ENCODE results near the gene CSNK2B.

Gene CSNK2B

DNA sequence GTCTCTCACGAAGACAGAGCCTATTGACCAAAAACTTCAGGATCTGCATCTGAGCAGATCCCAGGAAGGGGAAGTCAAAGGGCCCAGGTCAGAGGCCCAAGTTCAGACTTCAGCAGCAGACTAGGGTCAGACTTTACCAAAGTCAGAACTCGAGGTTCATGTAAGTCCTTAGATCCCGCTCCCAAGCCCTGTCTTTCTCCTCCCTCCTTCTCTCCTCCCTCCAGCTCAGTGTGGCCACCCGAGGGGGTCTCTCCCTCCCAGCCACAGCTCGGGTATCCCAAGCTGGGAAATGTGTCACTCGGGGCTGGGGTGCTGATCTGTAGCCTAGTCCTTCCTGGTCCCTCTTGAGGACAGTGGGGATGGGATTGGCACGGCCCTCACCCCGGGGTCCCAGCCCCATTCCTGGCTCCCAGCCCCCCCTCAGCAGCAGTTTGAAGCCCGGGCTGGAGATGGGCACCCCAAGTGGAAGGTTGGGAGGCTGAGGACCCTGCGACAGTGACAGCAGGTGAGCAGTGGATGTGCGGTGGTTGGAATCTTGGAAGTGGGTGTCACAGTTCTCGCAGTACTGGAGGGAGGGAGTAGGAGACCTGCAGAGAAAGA is 3.7 kb upstream of the CSNK2B start:
- no peak for DNase-seq

- no peak for DNase-seq
Observed at GRCh38 chr6:31663126-31663960, 2.5 kb upstream of the CSNK2B start.

DNA sequence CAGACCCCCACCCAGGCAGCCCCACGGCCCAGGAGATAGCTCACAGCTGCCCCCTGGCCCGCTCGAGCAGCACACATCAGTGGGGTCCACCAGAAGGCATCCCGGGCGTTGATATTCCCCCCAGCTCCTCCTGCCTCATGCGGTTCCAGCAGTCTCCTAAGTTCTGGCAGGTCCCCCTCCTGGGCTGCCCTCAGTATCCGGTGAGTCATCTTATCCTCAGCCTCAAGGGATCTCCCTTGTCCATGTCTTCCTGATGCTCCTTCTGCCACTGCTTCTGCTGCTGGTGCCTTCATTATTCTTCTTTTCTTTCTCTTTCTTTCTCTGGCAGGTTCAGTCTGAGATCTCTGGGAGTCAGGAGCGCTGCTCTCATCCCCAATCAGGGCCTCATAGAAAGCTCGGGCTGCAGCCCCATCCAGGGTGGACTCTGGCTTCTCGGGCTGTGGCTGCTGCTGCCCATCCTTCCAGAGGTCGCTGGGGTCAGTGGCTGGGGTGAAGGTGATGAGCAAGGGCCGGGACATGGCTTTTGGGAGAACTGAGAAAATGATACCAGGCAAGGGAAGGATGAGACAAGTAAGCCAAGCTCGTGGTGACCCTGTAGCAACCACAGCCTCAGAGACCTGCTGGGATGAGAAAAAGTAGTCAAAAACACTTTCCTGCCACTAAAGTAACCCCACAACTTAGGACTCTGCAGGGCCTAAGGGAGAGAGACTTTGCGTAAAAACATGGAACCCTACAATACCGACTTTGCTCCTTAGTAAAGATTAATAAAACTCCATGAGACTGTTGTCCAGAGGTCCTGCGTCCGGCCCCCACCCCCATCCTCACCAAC is 1.7 kb upstream of the CSNK2B start:
- DNase-seq = no peak

GRCh38 chr6:31664790-31665500 is 935 bp upstream of the CSNK2B start, which contains the start of gene GPANK1:
GPANK1 (minus strand) TSS chr6:31664997; CDS start chr6:31664478, 519 bp downstream.
- DNase-seq = peak; percentile 90

- no peak for DNase-seq
Observed at GRCh38 chr6:31666337-31666965, 571 bp downstream of the CSNK2B start.

DNA sequence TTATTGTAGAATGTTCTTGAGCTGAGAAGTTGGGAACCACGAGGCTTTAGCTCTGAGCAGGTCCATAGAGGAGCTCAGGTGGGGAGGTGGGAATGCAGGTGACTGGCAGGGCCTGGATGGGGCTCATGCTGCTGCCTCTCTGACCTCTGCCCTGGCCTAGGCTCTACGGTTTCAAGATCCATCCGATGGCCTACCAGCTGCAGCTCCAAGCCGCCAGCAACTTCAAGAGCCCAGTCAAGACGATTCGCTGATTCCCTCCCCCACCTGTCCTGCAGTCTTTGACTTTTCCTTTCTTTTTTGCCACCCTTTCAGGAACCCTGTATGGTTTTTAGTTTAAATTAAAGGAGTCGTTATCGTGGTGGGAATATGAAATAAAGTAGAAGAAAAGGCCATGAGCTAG is 3.8 kb downstream of the CSNK2B start, which contains the start of gene LY6G5B:
LY6G5B (plus strand) TSS at position 301 of the 400 bp plus-strand sequence. CDS start 975 bp downstream, outside the sequence.
- DNase-seq = no peak

- DNase-seq = no peak
Observed at GRCh38 chr6:31676322-31676903, 10.5 kb downstream of the CSNK2B start.

DNA sequence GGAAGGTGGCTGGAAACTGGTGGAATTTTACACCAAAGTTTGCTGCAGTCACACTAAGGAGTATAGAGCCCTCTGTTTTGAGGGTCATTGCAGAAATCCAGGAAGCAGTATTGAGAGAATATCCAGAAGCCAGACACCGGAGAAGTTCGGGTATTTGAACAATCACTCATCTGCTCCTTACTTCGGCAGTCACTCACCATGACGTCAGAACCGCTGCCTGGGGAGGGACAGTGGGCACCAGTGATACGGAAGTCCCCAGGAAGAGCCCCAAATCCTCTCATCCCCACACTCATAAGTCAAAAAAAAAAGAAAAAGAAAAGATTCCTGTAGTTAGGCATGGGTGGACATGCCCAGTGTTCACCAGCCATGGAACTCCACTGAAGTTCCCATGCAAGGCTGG is 11.0 kb downstream of the CSNK2B start:
- DNase-seq = no peak

- no peak for DNase-seq
Observed at GRCh38 chr6:31677955-31678354, 12.1 kb downstream of the CSNK2B start.

- peak; percentile 88 for DNase-seq
Observed at GRCh38 chr6:31680226-31681134, 14.6 kb downstream of the CSNK2B start, which contains the start of gene LY6G5C. LY6G5C (minus strand) TSS chr6:31681067; CDS start chr6:31680373, 694 bp downstream.

DNA sequence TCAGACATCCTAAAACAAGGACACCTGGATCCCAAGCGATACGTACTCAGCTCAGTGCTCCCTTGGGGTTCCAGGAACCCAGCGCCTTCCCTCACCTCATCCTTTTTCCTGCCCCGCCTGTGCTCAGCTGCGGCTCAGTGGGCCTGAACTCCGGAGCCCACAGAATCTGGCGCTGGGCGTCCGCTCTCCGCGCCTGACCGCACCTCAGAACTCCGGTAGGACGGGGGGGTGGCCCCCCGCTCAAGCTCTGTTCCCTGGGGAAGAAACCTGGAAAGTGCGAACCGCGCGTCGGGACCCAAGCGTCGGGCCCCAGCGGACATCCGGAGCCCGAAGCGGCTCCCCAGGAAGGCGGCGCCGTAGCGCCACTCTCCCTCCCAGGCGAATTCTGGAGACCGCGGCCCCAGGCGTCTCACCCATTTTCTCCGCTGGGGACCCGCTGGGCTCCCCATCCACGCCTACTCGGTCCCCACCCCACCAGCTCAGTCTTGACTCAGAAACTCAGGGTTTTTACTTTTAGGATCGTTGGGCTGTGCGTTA is 15.3 kb downstream of the CSNK2B start:
- DNase-seq = no peak

- no peak for DNase-seq
Observed at GRCh38 chr6:31683591-31683990, 17.7 kb downstream of the CSNK2B start.

GRCh38 chr6:31686483-31686882 is 20.6 kb downstream of the CSNK2B start:
- no peak for DNase-seq

DNA sequence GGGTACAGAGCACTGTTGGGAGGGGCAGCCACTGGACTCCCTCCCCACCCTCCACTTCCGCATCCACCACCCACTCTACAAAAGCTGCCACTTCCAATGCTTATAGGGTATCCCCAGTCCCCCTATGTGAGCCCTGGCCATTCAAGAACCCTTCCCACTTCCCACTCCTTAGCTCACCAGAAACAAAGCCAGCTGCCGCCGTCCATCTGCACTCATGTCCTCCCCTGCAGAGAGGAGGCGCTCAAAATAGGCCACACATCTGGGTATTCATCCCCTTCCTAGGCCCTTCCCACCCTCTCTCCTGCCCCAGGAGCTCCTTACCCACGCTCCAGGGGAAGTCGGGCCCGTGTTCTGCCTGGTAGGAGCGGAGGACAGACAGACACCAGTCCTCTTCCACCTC is 21.4 kb downstream of the CSNK2B start:
- DNase-seq = no peak

- DNase-seq = no peak
Observed at GRCh38 chr6:31687860-31688693, 22.2 kb downstream of the CSNK2B start.

GRCh38 chr6:31689249-31690110 is 23.6 kb downstream of the CSNK2B start:
- DNase-seq = no peak

DNA sequence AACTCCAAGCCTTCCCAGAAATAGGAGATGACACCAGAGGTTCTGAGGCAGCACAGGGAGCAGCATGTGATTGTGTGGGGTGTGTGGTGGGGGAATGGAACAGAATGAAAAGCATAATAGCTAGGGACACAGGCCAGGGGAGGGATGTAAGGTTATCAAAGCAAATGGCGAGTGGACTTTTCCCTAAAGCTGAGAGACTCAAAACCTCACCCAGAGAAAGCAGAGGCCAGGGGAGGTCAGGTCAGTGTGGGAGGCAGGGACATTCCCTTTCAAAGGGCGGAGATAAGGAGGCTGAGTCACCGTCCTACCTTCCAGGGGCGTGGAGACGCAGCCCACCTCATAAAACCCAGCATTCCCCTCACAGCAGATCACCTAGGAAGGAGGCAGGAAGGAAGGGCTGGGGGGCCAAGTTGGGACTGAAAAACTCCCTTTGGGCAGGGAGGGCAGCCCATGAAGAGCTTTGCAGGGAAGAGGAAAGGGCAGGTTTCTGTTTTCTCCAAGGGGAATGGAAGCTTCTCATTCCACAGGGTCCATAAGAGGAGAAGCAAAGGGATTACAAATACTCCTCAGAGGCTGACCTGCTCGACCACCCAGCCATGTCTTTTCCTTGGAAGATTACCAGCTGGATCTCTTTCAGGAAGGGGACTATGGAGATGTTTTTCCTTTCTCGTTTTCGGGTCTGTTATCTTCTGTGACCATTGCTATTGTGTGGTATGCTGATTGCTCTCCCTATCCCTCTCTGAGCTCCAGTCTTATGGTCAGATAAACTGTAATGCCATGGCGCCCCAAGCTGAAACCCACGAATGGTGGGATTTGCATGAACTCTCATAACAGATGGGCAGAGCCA is 24.6 kb downstream of the CSNK2B start:
- no peak for DNase-seq

Data from NCI-H510A (cell line).